Measurements from ENCODE around the gene ASAP2. TPM values are rescaled to one million over a fixed set of nuclear protein-coding genes. Genes with fewer than 3 reads are reported as not detected.

The ASAP2 gene
- total and polyA plus RNA-seq, 9 of the 15 experiments (the other 6 are each of a cell fraction or from before 2014, with no cell fraction given) = 0.06 to 4.3 (median 3.1) TPM

GRCh38 chr2:9201185-9201891 lies 5.3 kb upstream of the ASAP2 start (continued):
- TF ChIP-seq GTF2A2 (tag; IDR thresholded peaks at IDR 0.05) (no peak), DPF2 (IDR thresholded peaks at IDR 0.05) (peak; percentile 92), SRSF9 (IDR thresholded peaks at IDR 0.05; ENCODE audit: borderline replicate concordance, low read depth, low read length) (no peak), ZNF436 (CRISPR knock-in tag; IDR thresholded peaks at IDR 0.05) (no peak), ZNF318 (IDR thresholded peaks at IDR 0.05; ENCODE audit: borderline replicate concordance in 1 of 2, low read depth in 1 of 2) (no peak), DEAF1 (CRISPR knock-in tag; IDR thresholded peaks at IDR 0.05) (peak; percentile 14; the same call in 1 of the 2 replicates), NFE2 (IDR thresholded peaks at IDR 0.05; ENCODE audit: low read depth) (peak; percentile 57), ZNF507 (tag; conservative IDR thresholded peaks at IDR 0.05) (no peak), AFF1 (IDR thresholded peaks at IDR 0.05; ENCODE audit: low read depth in 1 of 2, partially characterized antibody in 2 of 2) (peak in 1 of 2 experiments; percentile 51), ZNF445 (CRISPR knock-in tag; IDR thresholded peaks at IDR 0.05; ENCODE audit: low read depth) (no peak)
- TF ChIP-seq, protein P1, sequence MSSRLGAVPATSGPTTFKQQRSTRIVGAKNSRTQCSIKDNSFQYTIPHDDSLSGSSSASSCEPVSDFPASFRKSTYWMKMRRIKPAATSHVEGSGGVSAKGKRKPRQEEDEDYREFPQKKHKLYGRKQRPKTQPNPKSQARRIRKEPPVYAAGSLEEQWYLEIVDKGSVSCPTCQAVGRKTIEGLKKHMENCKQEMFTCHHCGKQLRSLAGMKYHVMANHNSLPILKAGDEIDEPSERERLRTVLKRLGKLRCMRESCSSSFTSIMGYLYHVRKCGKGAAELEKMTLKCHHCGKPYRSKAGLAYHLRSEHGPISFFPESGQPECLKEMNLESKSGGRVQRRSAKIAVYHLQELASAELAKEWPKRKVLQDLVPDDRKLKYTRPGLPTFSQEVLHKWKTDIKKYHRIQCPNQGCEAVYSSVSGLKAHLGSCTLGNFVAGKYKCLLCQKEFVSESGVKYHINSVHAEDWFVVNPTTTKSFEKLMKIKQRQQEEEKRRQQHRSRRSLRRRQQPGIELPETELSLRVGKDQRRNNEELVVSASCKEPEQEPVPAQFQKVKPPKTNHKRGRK (tag; IDR thresholded peaks at IDR 0.05) = no peak
